ENCODE results near the gene OR51I1. TPM values are rescaled to one million over a fixed set of nuclear protein-coding genes. Genes with fewer than 3 reads are reported as not detected.

Gene OR51I1
- polyA plus RNA-seq, 1 donor (not counting 4 experiments of a cell fraction or from before 2014, with no cell fraction given): not detected

DNA sequence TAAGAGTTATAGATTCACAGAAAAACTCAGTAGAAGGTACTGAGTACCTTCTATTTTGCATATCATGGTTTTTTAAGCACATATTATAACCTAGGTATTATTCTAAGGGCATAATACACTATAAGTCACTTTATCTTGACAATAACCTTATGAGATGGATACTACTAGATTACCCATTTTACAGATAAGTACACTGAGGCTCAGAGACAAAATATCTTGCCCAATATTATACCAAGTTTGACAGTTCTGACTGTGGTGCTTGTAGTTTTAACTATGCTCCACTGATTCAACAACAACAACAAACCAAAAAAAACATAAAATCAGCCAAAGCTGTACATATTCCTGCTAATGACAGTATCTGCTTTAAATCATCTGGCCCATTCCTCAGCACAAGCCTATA is 47.2 kb downstream of the OR51I1 start:
- no peak overlapping the region for H3K9ac ChIP-seq (ENCODE audit: control insufficient read depth, extremely low read depth, insufficient read depth, low read length)
- no peak overlapping the region for H3K4me3 ChIP-seq (ENCODE audit: control insufficient read depth in 2 of 3, extremely low read depth in 1 of 3, insufficient read depth in 2 of 3, low read depth in 1 of 3, low read length in 3 of 3)
- no peak for DNase-seq (ENCODE audit: low read depth, low spot score)
- no peak overlapping the region for H3K27ac ChIP-seq (ENCODE audit: control insufficient read depth, insufficient read depth, low read length)
- H3K9me1 ChIP-seq (ENCODE audit: control insufficient read depth, extremely low read depth, insufficient read depth, low read length): no peaks in the 10 kb centered on the region
- no peak for FAIRE-seq
- H3K36me3 ChIP-seq (ENCODE audit: control insufficient read depth in 2 of 2, extremely low read depth in 1 of 2, insufficient read depth in 2 of 2, low read length in 2 of 2): no peaks in the 10 kb centered on the region
- no peak for TF ChIP-seq EZH2 (IDR thresholded peaks at IDR 0.05; ENCODE audit: low read length)
- TF ChIP-seq, protein P1, sequence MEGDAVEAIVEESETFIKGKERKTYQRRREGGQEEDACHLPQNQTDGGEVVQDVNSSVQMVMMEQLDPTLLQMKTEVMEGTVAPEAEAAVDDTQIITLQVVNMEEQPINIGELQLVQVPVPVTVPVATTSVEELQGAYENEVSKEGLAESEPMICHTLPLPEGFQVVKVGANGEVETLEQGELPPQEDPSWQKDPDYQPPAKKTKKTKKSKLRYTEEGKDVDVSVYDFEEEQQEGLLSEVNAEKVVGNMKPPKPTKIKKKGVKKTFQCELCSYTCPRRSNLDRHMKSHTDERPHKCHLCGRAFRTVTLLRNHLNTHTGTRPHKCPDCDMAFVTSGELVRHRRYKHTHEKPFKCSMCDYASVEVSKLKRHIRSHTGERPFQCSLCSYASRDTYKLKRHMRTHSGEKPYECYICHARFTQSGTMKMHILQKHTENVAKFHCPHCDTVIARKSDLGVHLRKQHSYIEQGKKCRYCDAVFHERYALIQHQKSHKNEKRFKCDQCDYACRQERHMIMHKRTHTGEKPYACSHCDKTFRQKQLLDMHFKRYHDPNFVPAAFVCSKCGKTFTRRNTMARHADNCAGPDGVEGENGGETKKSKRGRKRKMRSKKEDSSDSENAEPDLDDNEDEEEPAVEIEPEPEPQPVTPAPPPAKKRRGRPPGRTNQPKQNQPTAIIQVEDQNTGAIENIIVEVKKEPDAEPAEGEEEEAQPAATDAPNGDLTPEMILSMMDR (optimal IDR thresholded peaks at IDR 0.05 in 1 of 3, IDR thresholded peaks at IDR 0.05 in 1 of 3, conservative IDR thresholded peaks at IDR 0.05 in 1 of 3; ENCODE audit: extremely low read depth in 1 of 3, insufficient read depth in 2 of 3, low read length in 3 of 3): no peak
- H3K9me3 ChIP-seq (ENCODE audit: control insufficient read depth, low read depth, low read length): no peaks in the 10 kb centered on the region
- no peak overlapping the region for H2AFZ ChIP-seq (ENCODE audit: control insufficient read depth, low read length)
- no peaks in the 10 kb centered on the region for H3K27me3 ChIP-seq (ENCODE audit: control insufficient read depth, extremely low read depth, insufficient read depth, low read length)
- H3K4me1 ChIP-seq (ENCODE audit: control insufficient read depth, extremely low read depth, insufficient read depth, low read length): no peaks in the 10 kb centered on the region
- no peaks in the 10 kb centered on the region for H3K79me2 ChIP-seq (ENCODE audit: control insufficient read depth, insufficient read depth, low read length)
- H4K20me1 ChIP-seq (ENCODE audit: control insufficient read depth, extremely low read depth, insufficient read depth, low read length): no peaks in the 10 kb centered on the region
- H3K4me2 ChIP-seq (ENCODE audit: control insufficient read depth, extremely low read depth, insufficient read depth, low read depth, low read length): no peak overlapping the region
- dilution Hi-C loops (cut with MboI; ENCODE audit: extremely low pct_ligation_motif_present, low sequenced_read_pairs): no loop called here

Other genes starting within 250 kb of the OR51I1 start
- gene OR51V1, start 240.8 kb downstream of the OR51I1 start, polyA plus RNA-seq: not detected in 3 replicates
- gene HBB, start 214.4 kb downstream of the OR51I1 start, polyA plus RNA-seq: not detected in 3 replicates
- gene HBD, start 207.0 kb downstream of the OR51I1 start, polyA plus RNA-seq: not detected in 3 replicates
- gene HBG1, start 191.7 kb downstream of the OR51I1 start, polyA plus RNA-seq: 0.30 to 0.31 TPM in 2 of 3 replicates, not detected in the other
- 0.50 to 0.73 TPM (median 0.61 TPM) in 3 replicates for gene HBG2, start 186.7 kb downstream of the OR51I1 start, polyA plus RNA-seq
- 0.19 to 0.26 TPM in 2 of 3 replicates, not detected in the other for gene HBE1, start 171.6 kb downstream of the OR51I1 start, polyA plus RNA-seq
- gene OR51B4, start 139.6 kb downstream of the OR51I1 start, polyA plus RNA-seq: not detected in 3 replicates
- not detected in 3 replicates for gene OR51B2, start 117.2 kb downstream of the OR51I1 start, polyA plus RNA-seq
- gene OR51B5, start 98.0 kb downstream of the OR51I1 start, polyA plus RNA-seq: not detected in 3 replicates
- not detected in 3 replicates for gene OR51B6, start 90.0 kb downstream of the OR51I1 start, polyA plus RNA-seq
- not detected in 3 replicates for gene OR51M1, start 57.7 kb downstream of the OR51I1 start, polyA plus RNA-seq
- not detected in 3 replicates for gene OR51Q1, start 19.4 kb downstream of the OR51I1 start, polyA plus RNA-seq
- not detected in 3 replicates for gene OR51I2, start 7.8 kb upstream of the OR51I1 start, polyA plus RNA-seq
- not detected in 3 replicates for gene OR52D1, start 47.2 kb upstream of the OR51I1 start, polyA plus RNA-seq
- gene UBQLN3, start 68.4 kb upstream of the OR51I1 start, polyA plus RNA-seq: not detected in 3 replicates
- 0.08 to 0.48 TPM (median 0.12 TPM) in 3 replicates for gene UBQLNL, start 75.2 kb upstream of the OR51I1 start, polyA plus RNA-seq
- gene OR52H1, start 107.0 kb upstream of the OR51I1 start, polyA plus RNA-seq: 0.15 TPM in 1 of 3 replicates, not detected in the others
- gene OR52B6, start 139.4 kb upstream of the OR51I1 start, polyA plus RNA-seq: not detected in 3 replicates
- 3.9 to 5.2 TPM (median 4.5 TPM) in 3 replicates for gene TRIM6, start 155.1 kb upstream of the OR51I1 start, polyA plus RNA-seq
- gene TRIM34, start 183.5 kb upstream of the OR51I1 start, polyA plus RNA-seq: 13.7 to 20.5 TPM (median 15.8 TPM) in 3 replicates
- 23.2 to 34.6 TPM (median 26.3 TPM) in 3 replicates for gene TRIM5, start 243.6 kb upstream of the OR51I1 start, polyA plus RNA-seq
- 86.0 to 119 TPM (median 117 TPM) in 3 replicates for gene TRIM22, start 248.3 kb upstream of the OR51I1 start, polyA plus RNA-seq

Measured in keratinocyte (primary cell).